Liver (tissue), 9 donors: ENCODE measurements around the gene STAM2. TPM values are rescaled to one million over a fixed set of nuclear protein-coding genes. Genes with fewer than 3 reads are reported as not detected.

Experiments used
- DNase-seq: peaks from one replicate; pipeline ENCODE4 v3.0.0-alpha.2; 2017; ENCODE audit warnings: low spot score
- H3K27ac ChIP-seq, 2 donors: one replicate each; pipeline ENCODE4 v1.7.0; 2013; ENCODE audit warnings: inconsistent platforms in 2 of 2, low read length in 2 of 2, control low read depth in 1 of 2, low read depth in 1 of 2, mild to moderate bottlenecking in 1 of 2
- H3K27me3 ChIP-seq, 4 donors: one replicate each; pipeline versions ENCODE4 v1.6.1 to v1.7.0; 2013; ENCODE audit warnings: low read length in 3 of 4, inconsistent platforms in 1 of 4, mild to moderate bottlenecking in 1 of 4, moderate library complexity in 1 of 4; ENCODE audit not compliant: control insufficient read depth in 4 of 4, insufficient read depth in 4 of 4
- H3K36me3 ChIP-seq, 4 donors: one replicate each; pipeline versions ENCODE4 v1.6.1 to v1.7.0; 2013; ENCODE audit warnings: low read length in 3 of 4, mild to moderate bottlenecking in 3 of 4, low read depth in 1 of 4, moderate library complexity in 1 of 4; ENCODE audit not compliant: control insufficient read depth in 4 of 4, insufficient read depth in 3 of 4
- H3K4me1 ChIP-seq, 4 donors: one replicate each; pipeline versions ENCODE4 v1.6.1 to v1.7.0; 2013; ENCODE audit warnings: low read length in 3 of 4, mild to moderate bottlenecking in 3 of 4, moderate library complexity in 1 of 4; ENCODE audit not compliant: control insufficient read depth in 4 of 4, insufficient read depth in 4 of 4
- H3K4me3 ChIP-seq, 3 donors: one replicate each; pipeline versions ENCODE4 v1.6.1 to v1.7.0; 2013; ENCODE audit warnings: low read length in 3 of 3, control low read depth in 1 of 3, low read depth in 1 of 3, mild to moderate bottlenecking in 1 of 3
- H3K9ac ChIP-seq, 2 donors: one replicate each; pipeline ENCODE4 v1.7.0; 2013; ENCODE audit warnings: low read length in 2 of 2, mild to moderate bottlenecking in 2 of 2, moderate library complexity in 2 of 2, control low read depth in 1 of 2, low read depth in 1 of 2
- H3K9me3 ChIP-seq, 4 donors: one replicate each; pipeline versions ENCODE4 v1.6.1 to v1.7.0; 2013; ENCODE audit warnings: low read length in 3 of 4; ENCODE audit not compliant: control insufficient read depth in 4 of 4
- EGR1 ChIP-seq, 2 donors: IDR thresholded peaks; 2 replicates each; pipeline ENCODE4 v1.6.1; 2016 to 2018; ENCODE audit warnings: antibody characterized with exemption in 2 of 2, low read depth in 2 of 2
- FOXA2 ChIP-seq: IDR thresholded peaks from 2 replicates; pipeline ENCODE4 v1.6.1; 2016; ENCODE audit warnings: antibody characterized with exemption
- GABPA ChIP-seq, 2 donors: IDR thresholded peaks in 1 of 2; conservative IDR thresholded peaks in 1 of 2; 2 replicates each; pipeline ENCODE4 v1.6.1; 2016; ENCODE audit warnings: antibody characterized with exemption in 2 of 2, mild to moderate bottlenecking in 1 of 2, moderate library complexity in 1 of 2
- HNF4A ChIP-seq, 2 donors: conservative IDR thresholded peaks; 2 replicates each; pipeline ENCODE4 v1.6.1; 2016; ENCODE audit warnings: antibody characterized with exemption in 2 of 2, mild to moderate bottlenecking in 2 of 2
- HNF4G ChIP-seq: IDR thresholded peaks from 2 replicates; pipeline ENCODE4 v1.6.1; 2016; ENCODE audit warnings: antibody characterized with exemption
- JUND ChIP-seq, 2 donors: IDR thresholded peaks; 2 replicates each; pipeline ENCODE4 v1.6.1; 2016; ENCODE audit warnings: antibody characterized with exemption in 2 of 2
- MAX ChIP-seq: IDR thresholded peaks from 2 replicates; pipeline ENCODE4 v1.6.1; 2016; ENCODE audit warnings: antibody characterized with exemption
- NR2F2 ChIP-seq: IDR thresholded peaks from 2 replicates; pipeline ENCODE4 v1.6.1; 2016; ENCODE audit warnings: antibody characterized with exemption
- RAD21 ChIP-seq, 2 donors: IDR thresholded peaks; 2 replicates each; pipeline ENCODE4 v1.6.1; 2016; ENCODE audit warnings: antibody characterized with exemption in 2 of 2, mild to moderate bottlenecking in 2 of 2
- REST ChIP-seq: IDR thresholded peaks from 2 replicates; pipeline ENCODE4 v1.6.1; 2016; ENCODE audit warnings: antibody characterized with exemption, mild to moderate bottlenecking
- RXRA ChIP-seq, 2 donors: IDR thresholded peaks; 2 replicates each; pipeline ENCODE4 v1.6.1; 2017 to 2018; ENCODE audit warnings: antibody characterized with exemption in 2 of 2, mild to moderate bottlenecking in 1 of 2
- SP1 ChIP-seq: IDR thresholded peaks from 2 replicates; pipeline ENCODE4 v1.6.1; 2018; ENCODE audit warnings: antibody characterized with exemption, mild to moderate bottlenecking
- TAF1 ChIP-seq: conservative IDR thresholded peaks from 2 replicates; pipeline ENCODE4 v1.6.1; 2016; ENCODE audit warnings: antibody characterized with exemption, mild to moderate bottlenecking
- YY1 ChIP-seq: IDR thresholded peaks from 2 replicates; pipeline ENCODE4 v1.6.1; 2016; ENCODE audit warnings: antibody characterized with exemption, mild to moderate bottlenecking
- ZBTB33 ChIP-seq: IDR thresholded peaks from 2 replicates; pipeline ENCODE4 v1.6.1; 2016; ENCODE audit warnings: antibody characterized with exemption
- WGBS: extraction: QIAGEN DNeasy Blood & Tissue Kit; methylation state at CpG from one replicate; pipeline ENCODE4 v1.1.7; 2013; 5-methylcytosine and 5-hydroxymethylcytosine counted together
- polyA plus RNA-seq, 2 donors: library from polyadenylated mRNA; stranded (reverse) in 1 of 2; unstranded in 1 of 2; fragments of 200-250 nt in 1 of 2; fragments of >200 nt in 1 of 2; fragmentation: Nextera tagmentation in 1 of 2; extraction: Ambion mirVana in 1 of 2; gene quantifications; one replicate each; pipeline versions ENCODE4 v1.2.1 to v1.2.3, GENCODE V29; 2013 to 2015
- total RNA-seq, 2 donors: library from RNA; depleted of rRNA; stranded (reverse); fragments of >200 nt; gene quantifications; one replicate each; pipeline ENCODE4 v1.2.3, GENCODE V29; 2014
- TF ChIP-seq, protein P1 (sequence below): IDR thresholded peaks from 2 replicates; pipeline ENCODE4 v1.6.1; 2016; ENCODE audit warnings: antibody characterized with exemption
- TF ChIP-seq, protein P2 (sequence below): fragments of 150-350 bp; IDR thresholded peaks from 2 replicates; pipeline ENCODE4 v1.5.1; 2017; ENCODE audit warnings: improper control_type of control experiment, low read depth, low read length; ENCODE audit not compliant: missing input control
- donor health status: healthy.
- donor health status: healthy.
- donor health status: healthy.
- donor health status: healthy.
- donor health status: healthy.

The STAM2 gene
- total and polyA plus RNA-seq, 4 donors = 4.0 to 18.0 (median 7.2) TPM

GRCh38 chr2:152075461-152076050, 100.0 kb downstream of the STAM2 start:
- TF ChIP-seq REST = no peak
- no peak for TF ChIP-seq HNF4G
- TF ChIP-seq, protein P1, sequence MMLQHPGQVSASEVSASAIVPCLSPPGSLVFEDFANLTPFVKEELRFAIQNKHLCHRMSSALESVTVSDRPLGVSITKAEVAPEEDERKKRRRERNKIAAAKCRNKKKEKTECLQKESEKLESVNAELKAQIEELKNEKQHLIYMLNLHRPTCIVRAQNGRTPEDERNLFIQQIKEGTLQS = no peak
- no peak for TF ChIP-seq EGR1 (IDR thresholded peaks at IDR 0.05; ENCODE audit: low read depth in 2 of 2)
- TF ChIP-seq, protein P2, sequence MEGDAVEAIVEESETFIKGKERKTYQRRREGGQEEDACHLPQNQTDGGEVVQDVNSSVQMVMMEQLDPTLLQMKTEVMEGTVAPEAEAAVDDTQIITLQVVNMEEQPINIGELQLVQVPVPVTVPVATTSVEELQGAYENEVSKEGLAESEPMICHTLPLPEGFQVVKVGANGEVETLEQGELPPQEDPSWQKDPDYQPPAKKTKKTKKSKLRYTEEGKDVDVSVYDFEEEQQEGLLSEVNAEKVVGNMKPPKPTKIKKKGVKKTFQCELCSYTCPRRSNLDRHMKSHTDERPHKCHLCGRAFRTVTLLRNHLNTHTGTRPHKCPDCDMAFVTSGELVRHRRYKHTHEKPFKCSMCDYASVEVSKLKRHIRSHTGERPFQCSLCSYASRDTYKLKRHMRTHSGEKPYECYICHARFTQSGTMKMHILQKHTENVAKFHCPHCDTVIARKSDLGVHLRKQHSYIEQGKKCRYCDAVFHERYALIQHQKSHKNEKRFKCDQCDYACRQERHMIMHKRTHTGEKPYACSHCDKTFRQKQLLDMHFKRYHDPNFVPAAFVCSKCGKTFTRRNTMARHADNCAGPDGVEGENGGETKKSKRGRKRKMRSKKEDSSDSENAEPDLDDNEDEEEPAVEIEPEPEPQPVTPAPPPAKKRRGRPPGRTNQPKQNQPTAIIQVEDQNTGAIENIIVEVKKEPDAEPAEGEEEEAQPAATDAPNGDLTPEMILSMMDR = no peak
- no peak for TF ChIP-seq SP1
- TF ChIP-seq RAD21 (IDR thresholded peaks at IDR 0.05) = no peak
- no peak for DNase-seq
- H3K4me3 ChIP-seq = no peak overlapping the region
- H3K9me3 ChIP-seq = no peaks in the 10 kb centered on the region
- H3K4me1 ChIP-seq = no peaks in the 10 kb centered on the region
- no peaks in the 10 kb centered on the region for H3K27me3 ChIP-seq
- 48% methylated on average over 4 of the region's 4 CpGs for WGBS
- H3K9ac ChIP-seq = no peak overlapping the region
- H3K27ac ChIP-seq = no peak overlapping the region
- H3K36me3 ChIP-seq = no peaks in the 10 kb centered on the region

GRCh38 chr2:152072011-152072410, 103.6 kb downstream of the STAM2 start:
- Histone ChIP-seq H3K4me1 (no peaks in the 10 kb centered on the region), H3K9ac (no peak overlapping the region), H3K36me3 (no peaks in the 10 kb centered on the region), H3K4me3 (no peak overlapping the region), H3K27me3 (no peaks in the 10 kb centered on the region), H3K9me3 (no peaks in the 10 kb centered on the region), H3K27ac (no peak overlapping the region)
- 88% methylated on average over 2 of the region's 2 CpGs for WGBS
- no peak for DNase-seq
- no peak for TF ChIP-seq YY1
- no peak for TF ChIP-seq GABPA (IDR thresholded peaks at IDR 0.05 in 1 of 2, conservative IDR thresholded peaks at IDR 0.05 in 1 of 2)
- no peak for TF ChIP-seq EGR1 (IDR thresholded peaks at IDR 0.05; ENCODE audit: low read depth in 2 of 2)
- no peak for TF ChIP-seq NR2F2
- TF ChIP-seq HNF4A (conservative IDR thresholded peaks at IDR 0.05) = no peak
- no peak for TF ChIP-seq MAX
- TF ChIP-seq FOXA2 = no peak
- TF ChIP-seq, protein P2 = no peak
- TF ChIP-seq ZBTB33 = no peak
- no peak for TF ChIP-seq SP1
- no peak for TF ChIP-seq RXRA (IDR thresholded peaks at IDR 0.05)
- TF ChIP-seq, protein P1 = no peak
- TF ChIP-seq REST = no peak
- TF ChIP-seq HNF4G = no peak
- TF ChIP-seq RAD21 (IDR thresholded peaks at IDR 0.05) = no peak
- TF ChIP-seq TAF1 = no peak
- no peak for TF ChIP-seq JUND (IDR thresholded peaks at IDR 0.05)
